Stimulated activated CD4-positive, alpha-beta T cell treated with anti-CD3 and anti-CD28 coated beads, Interleukin-12 subunit alpha, Interleukin-12 subunit beta, amount 100 ng/mL, for 4 hours (primary cell): ENCODE data around the gene PP2D1.
"Not testable (repeated sequence)": the region's sequence is repeated elsewhere in the genome, so short reads cannot be mapped to it uniquely, and the experiment has no call there.

ENCODE experiments used
- DNase-seq: peaks from one replicate; pipeline ENCODE4 v3.0.0-alpha.2; 2020

Gene PP2D1

DNA sequence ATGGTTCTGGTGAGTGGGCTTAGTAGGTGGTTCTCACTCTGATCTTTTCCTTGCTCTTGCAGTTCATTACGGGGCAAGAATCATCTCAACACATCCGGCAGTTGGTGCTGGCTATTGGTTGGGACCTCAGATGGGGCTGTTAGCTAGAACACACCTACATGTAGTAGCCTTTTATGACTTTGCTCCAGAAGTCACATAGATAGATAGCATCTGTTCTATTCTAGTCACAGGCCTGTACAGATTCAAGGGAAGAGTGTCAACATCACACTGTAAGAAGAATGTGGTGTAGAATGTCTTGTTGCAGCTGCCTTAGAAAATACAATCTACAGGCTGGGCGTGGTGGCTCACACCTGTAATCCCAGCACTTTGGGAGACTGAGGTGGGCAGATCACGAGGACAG is 50.1 kb downstream of the PP2D1 start:
- DNase-seq, result no peak

DNA sequence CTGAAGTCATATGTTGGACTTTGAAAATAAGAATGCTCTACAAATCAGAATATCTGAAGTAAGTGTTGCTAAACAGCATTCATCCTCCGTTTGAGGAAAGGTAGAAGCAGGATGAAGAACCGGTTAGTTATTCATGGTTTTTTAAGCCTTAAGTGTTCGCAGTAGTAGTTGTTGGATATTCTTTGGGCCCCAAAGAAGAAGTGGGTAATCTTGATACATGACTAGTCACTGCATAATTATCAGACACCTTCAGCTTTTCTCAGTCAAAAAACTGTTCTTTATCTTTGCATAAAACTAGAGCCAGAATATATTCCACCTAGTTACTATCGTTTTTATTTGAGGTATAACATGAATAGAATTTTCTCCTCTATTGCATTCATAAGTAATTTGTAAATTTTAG is 51.4 kb downstream of the PP2D1 start:
- no peak for DNase-seq

GRCh38 chr3:19959505-19959904 is 52.6 kb downstream of the PP2D1 start:
- no peak for DNase-seq

GRCh38 chr3:19957354-19957753 is 54.7 kb downstream of the PP2D1 start:
- not testable (repeated sequence) for DNase-seq

- no peak for DNase-seq
These were observed 57.4 kb downstream of the PP2D1 start for GRCh38 chr3:19954676-19955075.

GRCh38 chr3:19950316-19950715 is 61.7 kb downstream of the PP2D1 start:
- no peak for DNase-seq

DNA sequence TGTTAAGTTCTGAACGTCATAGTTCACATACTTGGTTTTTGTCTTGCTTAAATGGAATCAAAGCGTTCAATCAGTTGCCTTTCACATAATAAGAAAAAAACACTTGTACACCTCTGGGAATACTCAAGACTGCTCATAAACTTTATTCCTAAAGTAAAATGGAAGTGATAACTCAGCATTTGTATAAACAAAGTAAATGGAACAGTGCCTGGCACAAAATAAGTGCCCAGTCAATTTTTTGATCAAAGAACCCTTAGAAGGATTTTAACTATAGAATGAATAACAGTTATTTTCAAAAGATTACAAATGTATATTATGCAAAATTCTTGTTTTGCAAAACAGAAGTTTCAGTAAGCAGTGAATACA is 63.9 kb downstream of the PP2D1 start:
- no peak for DNase-seq

DNA sequence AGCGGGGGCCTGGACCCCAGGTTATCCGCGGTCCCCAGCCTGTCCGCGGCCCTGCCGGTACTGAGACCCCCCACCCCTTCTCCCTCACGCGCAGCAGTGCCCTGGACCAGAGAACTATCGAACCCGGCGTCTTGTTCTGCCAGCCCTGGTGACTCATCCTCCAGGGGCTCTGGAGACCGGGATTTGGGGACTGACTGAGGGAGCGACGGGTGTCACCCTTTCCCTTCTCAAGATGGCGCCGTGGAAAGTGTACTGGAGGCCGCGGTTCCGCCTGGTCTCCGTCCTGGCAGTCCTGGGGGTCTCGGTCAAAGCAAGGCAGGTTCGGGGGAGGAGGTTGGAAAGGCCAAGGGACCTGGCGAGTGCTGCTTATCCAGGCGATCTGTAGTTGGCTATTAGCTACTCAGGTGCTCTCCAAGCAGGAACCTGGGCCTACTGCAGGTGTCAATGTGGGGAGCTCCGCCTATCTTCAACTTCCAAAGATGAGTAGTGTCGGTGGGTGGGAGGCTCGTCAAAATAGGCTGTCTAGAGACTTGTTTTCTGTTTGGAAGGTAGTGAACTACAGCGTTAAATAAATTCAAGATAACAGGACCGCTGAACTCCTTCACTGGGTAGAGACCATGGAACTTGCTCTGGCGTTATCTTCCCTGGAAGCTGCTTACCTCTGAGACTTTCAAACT is 64.4 kb downstream of the PP2D1 start:
- peak; percentile 33 for DNase-seq

- DNase-seq, result peak; percentile 96
These were observed 65.1 kb downstream of the PP2D1 start, which contains the start of gene RAB5A for GRCh38 chr3:19946832-19947548. RAB5A (plus strand) TSS chr3:19947097; CDS start chr3:19950899, 3,802 bp downstream.

DNA sequence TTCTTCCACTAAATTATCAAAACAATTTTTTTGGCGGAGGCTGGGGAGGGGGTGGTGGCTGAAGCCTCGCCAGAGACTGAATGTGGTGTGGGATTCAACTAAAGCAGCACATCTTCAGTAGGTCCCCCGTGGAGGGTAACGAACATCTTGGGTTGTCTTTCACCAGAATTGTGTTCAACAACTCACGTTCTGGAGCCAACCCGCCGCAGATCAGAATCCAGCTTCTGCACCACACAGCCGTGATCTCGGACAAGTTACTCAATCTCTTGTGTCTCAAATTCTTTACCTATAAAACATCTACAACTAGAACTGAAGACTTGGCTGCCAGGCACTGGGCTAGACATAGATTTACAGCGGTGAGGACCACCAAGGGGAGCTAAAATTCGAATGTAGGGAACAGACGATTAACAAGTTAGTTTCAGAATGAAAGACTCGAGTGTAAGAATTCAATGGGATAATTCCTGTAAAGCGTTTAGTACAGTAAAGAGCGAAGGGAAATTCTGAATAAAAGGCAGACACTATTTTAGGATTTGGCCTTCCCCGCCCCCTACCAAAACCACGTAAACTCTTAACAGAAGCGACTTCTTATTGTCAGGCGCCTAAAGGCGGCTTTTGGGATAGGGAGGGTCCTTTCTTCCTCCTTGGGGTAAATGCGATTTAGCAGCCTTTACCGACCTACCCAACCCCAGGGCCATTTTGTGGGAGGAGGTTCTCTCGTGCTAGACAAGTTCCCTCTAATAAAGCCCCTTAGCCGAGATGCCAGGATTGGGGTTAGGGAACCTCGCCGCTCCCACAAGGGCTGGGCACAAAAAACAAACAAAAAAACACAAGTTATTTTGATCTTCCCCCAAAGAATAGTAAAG is 65.9 kb downstream of the PP2D1 start:
- DNase-seq, result no peak

DNA sequence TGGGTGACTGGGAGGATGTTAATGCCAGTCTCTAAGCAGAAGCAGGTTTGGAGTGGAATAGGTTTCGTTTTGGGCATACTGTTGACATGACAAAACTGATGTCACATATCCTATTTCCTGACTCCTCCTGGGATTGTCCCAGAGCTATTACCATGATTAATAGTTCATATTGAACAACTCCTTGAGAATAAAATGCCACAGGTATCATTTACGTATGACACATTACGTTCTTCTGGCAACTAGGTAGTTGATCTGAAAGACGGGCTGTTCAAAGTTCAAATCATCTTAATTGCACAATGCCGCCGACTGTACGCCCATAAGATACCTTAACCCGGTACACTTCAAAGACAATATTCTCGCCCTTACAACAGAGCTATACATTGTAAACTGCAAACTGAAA is 66.5 kb downstream of the PP2D1 start:
- no peak for DNase-seq

GRCh38 chr3:19940643-19941042 is 71.4 kb downstream of the PP2D1 start:
- DNase-seq, result no peak

GRCh38 chr3:19938295-19938627 is 73.8 kb downstream of the PP2D1 start:
- no peak for DNase-seq

DNA sequence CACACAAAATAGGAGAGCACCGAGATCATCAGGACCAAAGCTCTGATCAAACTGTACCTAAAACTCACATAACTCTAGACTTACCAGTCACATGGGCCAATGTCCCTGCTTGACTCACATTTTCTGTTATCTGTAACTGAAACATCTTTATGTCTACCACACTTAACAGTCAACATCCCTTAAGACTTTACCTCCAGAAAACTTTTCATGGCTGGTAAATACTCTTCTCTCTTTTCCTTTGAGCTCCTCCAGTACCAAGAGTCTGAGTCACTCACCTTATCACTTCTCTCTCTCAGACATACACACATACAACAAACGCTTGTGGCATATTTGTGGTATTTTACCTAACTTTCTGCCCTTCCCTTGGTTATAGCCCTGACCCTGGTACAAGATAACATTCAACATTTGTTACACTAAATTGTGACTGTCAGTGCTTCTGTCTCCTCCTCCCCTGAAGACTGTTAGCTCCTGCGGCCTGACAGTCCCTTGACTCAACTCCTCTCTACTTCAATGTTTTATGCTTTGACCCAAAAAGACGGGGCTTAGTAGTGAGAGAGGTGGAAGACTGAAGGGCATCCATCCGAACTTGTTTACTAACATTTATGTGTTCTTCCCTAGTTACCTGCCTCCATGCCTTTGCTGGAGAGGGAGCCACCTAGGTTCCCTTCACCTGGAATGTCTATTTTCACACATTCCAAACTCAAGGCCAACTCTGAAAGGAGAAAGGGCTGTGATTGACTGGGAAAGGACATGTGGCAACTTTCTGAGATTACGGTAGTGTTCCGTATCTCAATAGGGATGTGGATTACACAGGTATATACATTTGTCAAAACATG is 74.4 kb downstream of the PP2D1 start:
- DNase-seq, result no peak
